HFFc6 (cell line): Measurements from ENCODE around the gene ACO1. TPM values are rescaled to one million over a fixed set of nuclear protein-coding genes. Genes with fewer than 3 reads are reported as not detected.
A peak's percentile ranks its signal among the peaks of the same experiment; 100 is the strongest.

Source experiments
- DNase-seq: peaks from one replicate; pipeline ENCODE4 v3.0.0-alpha.2; 2018
- H3K27ac Mint-ChIP-seq: 2 replicates; pipeline ENCODE4 v1.8.0; 2020; ENCODE audit warnings: mild to moderate bottlenecking, mixed read lengths
- H3K27me3 Mint-ChIP-seq: 2 replicates; pipeline ENCODE4 v1.8.0; 2021; ENCODE audit warnings: mild to moderate bottlenecking, moderate library complexity, mixed read lengths; ENCODE audit not compliant: insufficient read depth
- H3K36me3 Mint-ChIP-seq: 2 replicates; pipeline ENCODE4 v1.8.0; 2021; ENCODE audit warnings: low read depth, mixed read lengths
- H3K4me1 Mint-ChIP-seq: 2 replicates; pipeline ENCODE4 v1.8.0; 2020; ENCODE audit warnings: low read depth, mixed read lengths
- H3K4me3 Mint-ChIP-seq: 2 replicates; pipeline ENCODE4 v1.8.0; 2020; ENCODE audit warnings: mild to moderate bottlenecking, moderate library complexity, mixed read lengths
- H3K9me3 Mint-ChIP-seq: 2 replicates; pipeline ENCODE4 v1.8.0; 2020; ENCODE audit warnings: mild to moderate bottlenecking, mixed read lengths
- total RNA-seq, 6 experiments: library from RNA; stranded (reverse); fragmentation: NEBNext Ultra II Directional; extraction: Animal tissue kit (Norgen Biotek cat#: 25700); gene quantifications; 2 replicates in 1 of 6; 3 replicates in 5 of 6; pipeline ENCODE4 v1.2.3, GENCODE V29; 2021
- TF ChIP-seq, protein P1 (sequence below): fragments of 200-600 bp; sonication (generic); IDR thresholded peaks from 2 replicates; pipeline ENCODE4 v1.5.0; 2021; ENCODE audit warnings: antibody characterized with exemption, mild to moderate bottlenecking

ACO1 gene
- total RNA-seq, 6 experiments from 2014 or later, result 79.8 to 94.4 (median 84.0) TPM

GRCh38 chr9:32376285-32376684 is 8.2 kb upstream of the ACO1 start:
- TF ChIP-seq, protein P1, sequence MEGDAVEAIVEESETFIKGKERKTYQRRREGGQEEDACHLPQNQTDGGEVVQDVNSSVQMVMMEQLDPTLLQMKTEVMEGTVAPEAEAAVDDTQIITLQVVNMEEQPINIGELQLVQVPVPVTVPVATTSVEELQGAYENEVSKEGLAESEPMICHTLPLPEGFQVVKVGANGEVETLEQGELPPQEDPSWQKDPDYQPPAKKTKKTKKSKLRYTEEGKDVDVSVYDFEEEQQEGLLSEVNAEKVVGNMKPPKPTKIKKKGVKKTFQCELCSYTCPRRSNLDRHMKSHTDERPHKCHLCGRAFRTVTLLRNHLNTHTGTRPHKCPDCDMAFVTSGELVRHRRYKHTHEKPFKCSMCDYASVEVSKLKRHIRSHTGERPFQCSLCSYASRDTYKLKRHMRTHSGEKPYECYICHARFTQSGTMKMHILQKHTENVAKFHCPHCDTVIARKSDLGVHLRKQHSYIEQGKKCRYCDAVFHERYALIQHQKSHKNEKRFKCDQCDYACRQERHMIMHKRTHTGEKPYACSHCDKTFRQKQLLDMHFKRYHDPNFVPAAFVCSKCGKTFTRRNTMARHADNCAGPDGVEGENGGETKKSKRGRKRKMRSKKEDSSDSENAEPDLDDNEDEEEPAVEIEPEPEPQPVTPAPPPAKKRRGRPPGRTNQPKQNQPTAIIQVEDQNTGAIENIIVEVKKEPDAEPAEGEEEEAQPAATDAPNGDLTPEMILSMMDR, result no peak
- DNase-seq, result no peak
- Mint-ChIP-seq H3K36me3 (no peaks in the 10 kb centered on the region), H3K4me1 (peaks cover 12% of the 10 kb centered on the region), H3K9me3 (no peaks in the 10 kb centered on the region), H3K27ac (no peak overlapping the region), H3K4me3 (no peak overlapping the region), H3K27me3 (no peaks in the 10 kb centered on the region; the same call in 1 of the 2 replicates)

DNA sequence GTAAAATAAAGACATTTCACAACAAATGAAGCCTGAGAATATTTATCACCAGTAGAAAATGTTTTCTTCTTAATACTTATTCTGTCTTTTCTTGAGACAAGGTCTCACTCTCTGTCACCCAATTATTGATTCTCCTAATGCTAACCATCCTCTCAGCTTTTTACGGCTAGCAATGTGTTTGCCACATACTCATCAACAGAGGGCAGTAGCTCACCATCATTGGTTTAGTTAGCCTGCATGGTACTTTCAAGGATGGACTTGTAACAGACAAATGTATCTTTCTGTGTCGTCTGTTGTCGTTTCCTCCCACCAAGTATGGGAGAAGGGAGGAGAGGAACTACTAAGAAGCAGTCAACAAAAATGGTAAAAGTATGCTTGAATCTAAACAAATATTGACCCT is 5.9 kb upstream of the ACO1 start:
- H3K27me3 Mint-ChIP-seq, result no peaks in the 10 kb centered on the region; the same call in 1 of the 2 replicates
- no peaks in the 10 kb centered on the region for H3K9me3 Mint-ChIP-seq
- H3K36me3 Mint-ChIP-seq, result no peaks in the 10 kb centered on the region
- H3K27ac Mint-ChIP-seq, result no peak overlapping the region
- peak overlapping the region; percentile 71 for H3K4me3 Mint-ChIP-seq
- peak; percentile 77 for DNase-seq
- peaks cover 15% of the 10 kb centered on the region for H3K4me1 Mint-ChIP-seq
- TF ChIP-seq, protein P1, result peak; percentile 84

DNA sequence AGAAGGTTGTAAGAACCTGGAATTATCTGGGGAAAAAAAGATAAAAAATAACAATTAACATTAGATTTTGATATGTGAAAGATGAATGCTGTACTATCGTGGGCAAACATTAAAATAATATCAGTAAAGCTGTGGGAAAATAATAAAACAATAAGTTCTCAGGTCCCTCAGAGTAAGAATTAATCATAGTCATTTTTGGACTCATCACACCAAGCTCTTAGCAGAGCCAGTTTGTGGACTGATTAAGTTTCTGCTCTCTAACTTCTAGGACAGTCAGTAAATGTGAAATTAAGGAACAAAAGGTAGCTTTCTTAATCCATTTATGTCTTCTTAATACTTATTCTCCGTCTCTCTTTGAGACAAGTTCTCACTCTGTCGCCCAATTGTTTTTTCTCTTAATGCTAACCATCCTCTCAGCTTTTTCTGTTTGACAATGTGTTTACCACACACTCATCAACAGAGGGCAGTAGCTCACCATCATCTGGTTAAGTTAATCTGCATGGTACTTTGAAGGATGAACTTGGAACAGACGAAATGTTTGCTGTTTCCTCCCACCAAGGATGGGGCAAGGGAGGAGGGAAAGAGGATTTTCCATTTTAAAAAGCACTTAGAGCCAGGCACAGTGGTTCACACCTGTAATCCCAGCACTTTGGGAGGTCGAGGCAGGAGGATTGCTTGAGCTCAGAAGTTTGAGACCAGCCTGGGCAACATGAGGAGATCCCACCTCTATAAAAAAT is 5.3 kb upstream of the ACO1 start:
- H3K27me3 Mint-ChIP-seq, result no peaks in the 10 kb centered on the region; the same call in 1 of the 2 replicates
- no peaks in the 10 kb centered on the region for H3K9me3 Mint-ChIP-seq
- H3K36me3 Mint-ChIP-seq, result no peaks in the 10 kb centered on the region
- TF ChIP-seq, protein P1, result peak; percentile 82
- DNase-seq, result peak; percentile 80
- H3K4me3 Mint-ChIP-seq, result peak overlapping the region; percentile 71
- peak overlapping the region; percentile 6; the same call in 1 of the 2 replicates for H3K27ac Mint-ChIP-seq
- H3K4me1 Mint-ChIP-seq, result peaks cover 21% of the 10 kb centered on the region

DNA sequence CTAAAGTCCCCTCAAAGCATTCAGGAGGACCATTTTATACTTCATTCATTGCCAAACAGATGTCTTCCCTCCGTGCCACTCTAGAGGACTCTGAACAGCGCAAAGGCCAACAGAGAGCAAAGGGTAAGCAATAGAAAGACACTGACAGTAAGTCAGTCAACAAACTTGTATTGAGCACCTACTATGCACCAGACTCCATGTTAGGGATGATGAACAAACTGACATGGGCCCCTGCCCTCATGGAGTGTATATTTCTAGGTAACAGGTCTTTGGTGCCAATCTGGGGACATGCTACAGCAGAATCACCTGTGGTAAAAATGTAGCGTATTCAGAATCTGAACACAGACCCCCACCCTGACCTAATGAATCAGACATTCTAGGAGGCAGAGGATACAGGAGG is 3.5 kb upstream of the ACO1 start:
- H3K27ac Mint-ChIP-seq, result no peak overlapping the region
- TF ChIP-seq, protein P1, result no peak
- no peaks in the 10 kb centered on the region for H3K36me3 Mint-ChIP-seq
- no peak for DNase-seq
- no peaks in the 10 kb centered on the region for H3K9me3 Mint-ChIP-seq
- H3K27me3 Mint-ChIP-seq, result no peaks in the 10 kb centered on the region
- H3K4me3 Mint-ChIP-seq, result no peak overlapping the region
- H3K4me1 Mint-ChIP-seq, result peaks cover 26% of the 10 kb centered on the region

- H3K27ac Mint-ChIP-seq, result no peak overlapping the region
- TF ChIP-seq, protein P1, result no peak
- H3K4me3 Mint-ChIP-seq, result no peak overlapping the region
- no peak for DNase-seq
- no peaks in the 10 kb centered on the region for H3K27me3 Mint-ChIP-seq
- peaks cover 44% of the 10 kb centered on the region for H3K4me1 Mint-ChIP-seq
- H3K9me3 Mint-ChIP-seq, result no peaks in the 10 kb centered on the region
- peaks cover 9% of the 10 kb centered on the region; the same call in 1 of the 2 replicates for H3K36me3 Mint-ChIP-seq
These were observed 1.7 kb upstream of the ACO1 start for GRCh38 chr9:32382565-32383320.
